Panc1 (cell line): ENCODE data around the gene OGN. TPM values are rescaled to one million over a fixed set of nuclear protein-coding genes. Genes with fewer than 3 reads are reported as not detected.

Experiments
- ATAC-seq: fragments of 200-7000 bp; cut with Tn5 transposase; 2 replicates; pipeline ENCODE4 v1.9.1; 2020; ENCODE audit warnings: mild to moderate bottlenecking, moderate library complexity
- BruUV-seq: library from RNA; stranded (reverse); fragments of 400-500 nt; replicated peaks from 2 replicates; lab custom pipeline; 2021; lab: Mats Ljungman, UMichigan
- CTCF ChIA-PET: fragments of 300-600 bp; sonication (Branson Sonifier 250); formaldehyde crosslinking; loops from one replicate; lab custom pipeline; 2022; ENCODE audit warnings: antibody characterized with exemption; lab: Charles Lee
- POLR2A ChIA-PET: fragments of 300-600 bp; sonication (Branson Sonifier 250); formaldehyde crosslinking; loops from one replicate; lab custom pipeline; 2022; ENCODE audit warnings: antibody characterized with exemption; lab: Charles Lee
- DNase-seq: peaks from one replicate; pipeline ENCODE4 v3.0.0-alpha.2; 2010; ENCODE audit warnings: low read depth, low spot score
- H3K27ac ChIP-seq: 2 replicates; pipeline ENCODE4 v1.5.1; 2011; ENCODE audit warnings: mild to moderate bottlenecking, low read length, inconsistent platforms
- H3K27me3 ChIP-seq: fragments of 200-500 bp; sonication (Bioruptor generic); 2 replicates; pipeline ENCODE4 v1.6.0; 2014; ENCODE audit warnings: low read length, inconsistent platforms; ENCODE audit not compliant: control insufficient read depth, insufficient read depth
- H3K36me3 ChIP-seq: fragments of 200-500 bp; sonication (Bioruptor generic); 2 replicates; pipeline ENCODE4 v1.5.1; 2014; ENCODE audit warnings: inconsistent platforms, mild to moderate bottlenecking, low read length, moderate library complexity; ENCODE audit not compliant: control insufficient read depth, insufficient read depth
- H3K4me1 ChIP-seq: 2 replicates; pipeline ENCODE4 v1.5.1; 2011; ENCODE audit warnings: inconsistent platforms, mild to moderate bottlenecking, low read length, moderate library complexity; ENCODE audit not compliant: control insufficient read depth, insufficient read depth
- H3K4me3 ChIP-seq, 2 experiments: 2 replicates each; pipeline ENCODE4 v1.5.1; 2011 to 2012; ENCODE audit warnings: low read depth in 2 of 2, low read length in 2 of 2, mild to moderate bottlenecking in 2 of 2, inconsistent platforms in 1 of 2, moderate library complexity in 1 of 2
- H3K9me3 ChIP-seq: fragments of 200-500 bp; sonication (Bioruptor generic); 2 replicates; pipeline ENCODE4 v1.5.1; 2014; ENCODE audit warnings: low read depth, mild to moderate bottlenecking, inconsistent platforms, low read length, moderate library complexity; ENCODE audit not compliant: control insufficient read depth, insufficient read depth
- POLR2AphosphoS5 ChIP-seq: IDR thresholded peaks from 2 replicates; pipeline ENCODE4 v1.6.1; 2012; ENCODE audit warnings: mild to moderate bottlenecking, low read depth, low read length, moderate library complexity
- SIN3A ChIP-seq: IDR thresholded peaks from 2 replicates; pipeline ENCODE4 v1.6.1; 2012; ENCODE audit warnings: low read depth, mild to moderate bottlenecking, low read length, moderate library complexity, borderline replicate concordance; ENCODE audit not compliant: insufficient read depth
- TCF7L2 ChIP-seq: IDR thresholded peaks from 2 replicates; pipeline ENCODE4 v1.6.1; 2011; ENCODE audit warnings: mild to moderate bottlenecking, low read depth, low read length, inconsistent platforms
- in situ Hi-C: cut with HindIII; loops from 2 replicates; pipeline ENCODE4 v1.10.0; 2016; ENCODE audit warnings: low sequenced_read_pairs, low pct_unique_long_range_greater_than_20kb
- intact Hi-C: fragments of 100-400 bp; cut with micrococcal nuclease; formaldehyde crosslinking; loops from one replicate; pipeline ENCODE4 v1.10.0; 2022; ENCODE audit not compliant: unreplicated experiment
- total RNA-seq: library from RNA; stranded (reverse); gene quantifications from one replicate; pipeline ENCODE4 v1.2.1, GENCODE V29; 2021; ENCODE audit not compliant: unreplicated experiment
- TF ChIP-seq, protein P1 (sequence below): fragments of 450-650 bp; IDR thresholded peaks from 2 replicates; pipeline ENCODE4 v1.5.1; 2017; ENCODE audit warnings: mild to moderate bottlenecking
- TF ChIP-seq, protein P2 (sequence below), 2 experiments: IDR thresholded peaks; 2 replicates each; pipeline ENCODE4 v1.6.1; 2011 to 2012; ENCODE audit warnings: low read depth in 2 of 2, control low read depth in 1 of 2, low read length in 1 of 2, mild to moderate bottlenecking in 1 of 2, moderate library complexity in 1 of 2; ENCODE audit not compliant: insufficient read depth in 1 of 2

OGN gene
- total RNA-seq, 1 experiment from 2014 or later = 0.08 TPM

DNA sequence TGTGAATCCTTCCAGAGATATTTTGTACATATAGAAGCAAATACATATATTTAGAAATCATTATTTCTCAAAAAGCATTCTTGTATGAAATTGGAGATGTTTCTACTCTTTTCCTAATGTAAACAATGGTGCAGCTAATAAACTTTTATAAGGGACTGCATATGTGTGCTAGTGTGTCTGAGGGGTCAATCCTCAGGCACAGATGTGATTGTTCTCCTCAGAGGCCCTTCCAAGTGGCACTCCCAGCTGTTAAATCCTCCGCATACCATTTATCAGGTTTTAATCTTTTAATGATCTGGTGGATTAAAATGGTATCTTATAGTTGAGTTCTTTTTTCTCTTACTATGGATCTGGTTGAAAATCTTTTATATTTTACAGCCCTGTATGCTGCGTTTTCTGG is 25.5 kb upstream of the OGN start:
- ATAC-seq = no peak
- POLR2A ChIA-PET = no interaction called here

DNA sequence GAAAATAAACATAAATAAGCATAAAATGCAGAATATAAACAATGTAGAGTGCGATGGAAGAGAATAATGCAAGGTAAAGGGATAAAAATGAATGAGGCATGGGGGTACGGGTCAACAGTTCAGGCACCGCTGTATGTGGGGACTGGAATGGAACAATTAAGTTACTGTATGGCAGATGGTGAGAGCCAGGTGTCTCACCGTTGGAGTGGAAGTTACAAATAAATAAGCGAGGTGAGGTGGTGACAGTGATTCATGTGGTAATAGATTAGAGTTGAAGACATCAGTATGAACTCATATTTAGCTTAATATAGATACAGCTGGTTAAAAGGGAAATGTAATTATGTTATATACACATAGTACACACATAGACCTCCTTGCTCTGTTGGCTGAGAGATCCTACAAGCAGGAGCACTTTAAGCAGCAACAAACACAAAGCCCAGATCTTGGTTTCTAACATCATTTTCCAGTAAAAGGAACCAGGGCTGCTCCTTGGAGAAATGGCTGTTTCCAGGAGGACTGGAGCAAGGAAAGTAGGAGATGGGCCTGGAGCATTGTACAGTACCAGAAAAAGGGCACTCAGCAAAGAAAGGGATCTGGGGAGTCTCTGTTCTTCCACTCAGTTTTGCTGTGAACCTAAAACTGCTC is 22.2 kb upstream of the OGN start:
- in situ Hi-C loops = no loop called here
- no peaks in the 10 kb centered on the region for H3K4me1 ChIP-seq
- intact Hi-C loops = no loop called here
- ChIA-PET POLR2A (no interaction called here), CTCF (no interaction called here)
- no peaks in the 10 kb centered on the region for H3K9me3 ChIP-seq
- H3K4me3 ChIP-seq = no peak overlapping the region
- BruUV-seq = no TSS peak
- ATAC-seq (no peak), DNase-seq (no peak)
- no peak overlapping the region for H3K27ac ChIP-seq
- H3K27me3 ChIP-seq = no peaks in the 10 kb centered on the region
- TF ChIP-seq POLR2AphosphoS5 (no peak), TCF7L2 (no peak), SIN3A (no peak)
- TF ChIP-seq, protein P1, sequence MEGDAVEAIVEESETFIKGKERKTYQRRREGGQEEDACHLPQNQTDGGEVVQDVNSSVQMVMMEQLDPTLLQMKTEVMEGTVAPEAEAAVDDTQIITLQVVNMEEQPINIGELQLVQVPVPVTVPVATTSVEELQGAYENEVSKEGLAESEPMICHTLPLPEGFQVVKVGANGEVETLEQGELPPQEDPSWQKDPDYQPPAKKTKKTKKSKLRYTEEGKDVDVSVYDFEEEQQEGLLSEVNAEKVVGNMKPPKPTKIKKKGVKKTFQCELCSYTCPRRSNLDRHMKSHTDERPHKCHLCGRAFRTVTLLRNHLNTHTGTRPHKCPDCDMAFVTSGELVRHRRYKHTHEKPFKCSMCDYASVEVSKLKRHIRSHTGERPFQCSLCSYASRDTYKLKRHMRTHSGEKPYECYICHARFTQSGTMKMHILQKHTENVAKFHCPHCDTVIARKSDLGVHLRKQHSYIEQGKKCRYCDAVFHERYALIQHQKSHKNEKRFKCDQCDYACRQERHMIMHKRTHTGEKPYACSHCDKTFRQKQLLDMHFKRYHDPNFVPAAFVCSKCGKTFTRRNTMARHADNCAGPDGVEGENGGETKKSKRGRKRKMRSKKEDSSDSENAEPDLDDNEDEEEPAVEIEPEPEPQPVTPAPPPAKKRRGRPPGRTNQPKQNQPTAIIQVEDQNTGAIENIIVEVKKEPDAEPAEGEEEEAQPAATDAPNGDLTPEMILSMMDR = no peak
- TF ChIP-seq, protein P2, sequence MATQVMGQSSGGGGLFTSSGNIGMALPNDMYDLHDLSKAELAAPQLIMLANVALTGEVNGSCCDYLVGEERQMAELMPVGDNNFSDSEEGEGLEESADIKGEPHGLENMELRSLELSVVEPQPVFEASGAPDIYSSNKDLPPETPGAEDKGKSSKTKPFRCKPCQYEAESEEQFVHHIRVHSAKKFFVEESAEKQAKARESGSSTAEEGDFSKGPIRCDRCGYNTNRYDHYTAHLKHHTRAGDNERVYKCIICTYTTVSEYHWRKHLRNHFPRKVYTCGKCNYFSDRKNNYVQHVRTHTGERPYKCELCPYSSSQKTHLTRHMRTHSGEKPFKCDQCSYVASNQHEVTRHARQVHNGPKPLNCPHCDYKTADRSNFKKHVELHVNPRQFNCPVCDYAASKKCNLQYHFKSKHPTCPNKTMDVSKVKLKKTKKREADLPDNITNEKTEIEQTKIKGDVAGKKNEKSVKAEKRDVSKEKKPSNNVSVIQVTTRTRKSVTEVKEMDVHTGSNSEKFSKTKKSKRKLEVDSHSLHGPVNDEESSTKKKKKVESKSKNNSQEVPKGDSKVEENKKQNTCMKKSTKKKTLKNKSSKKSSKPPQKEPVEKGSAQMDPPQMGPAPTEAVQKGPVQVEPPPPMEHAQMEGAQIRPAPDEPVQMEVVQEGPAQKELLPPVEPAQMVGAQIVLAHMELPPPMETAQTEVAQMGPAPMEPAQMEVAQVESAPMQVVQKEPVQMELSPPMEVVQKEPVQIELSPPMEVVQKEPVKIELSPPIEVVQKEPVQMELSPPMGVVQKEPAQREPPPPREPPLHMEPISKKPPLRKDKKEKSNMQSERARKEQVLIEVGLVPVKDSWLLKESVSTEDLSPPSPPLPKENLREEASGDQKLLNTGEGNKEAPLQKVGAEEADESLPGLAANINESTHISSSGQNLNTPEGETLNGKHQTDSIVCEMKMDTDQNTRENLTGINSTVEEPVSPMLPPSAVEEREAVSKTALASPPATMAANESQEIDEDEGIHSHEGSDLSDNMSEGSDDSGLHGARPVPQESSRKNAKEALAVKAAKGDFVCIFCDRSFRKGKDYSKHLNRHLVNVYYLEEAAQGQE (IDR thresholded peaks at IDR 0.05; ENCODE audit: insufficient read depth in 1 of 2, low read depth in 2 of 2, low read length in 1 of 2) = no peak
- no peaks in the 10 kb centered on the region for H3K36me3 ChIP-seq

More for the DNA sequence above, 25.5 kb upstream of the OGN start:
- no peak overlapping the region for H3K27ac ChIP-seq
- no TSS peak for BruUV-seq
- intact Hi-C loops (no loop called here), in situ Hi-C loops (no loop called here)
- H3K36me3 ChIP-seq = no peaks in the 10 kb centered on the region
- CTCF ChIA-PET = no interaction called here
- H3K27me3 ChIP-seq = no peaks in the 10 kb centered on the region
- H3K4me3 ChIP-seq = no peak overlapping the region
- no peak for TF ChIP-seq POLR2AphosphoS5
- TF ChIP-seq TCF7L2 = no peak
- TF ChIP-seq, protein P2 (IDR thresholded peaks at IDR 0.05; ENCODE audit: insufficient read depth in 1 of 2, low read depth in 2 of 2, low read length in 1 of 2) = no peak
- H3K9me3 ChIP-seq = no peaks in the 10 kb centered on the region
- no peak for DNase-seq
- no peaks in the 10 kb centered on the region for H3K4me1 ChIP-seq
